MCF 10A (cell line): ENCODE data around the gene PTPRR. TPM values are rescaled to one million over a fixed set of nuclear protein-coding genes. Genes with fewer than 3 reads are reported as not detected.
A peak's percentile ranks its signal among the peaks of the same experiment; 100 is the strongest.

Source experiments
- BruUV-seq: library from RNA; stranded (reverse); fragments of 400-500 nt; replicated peaks from 2 replicates; lab custom pipeline; 2021; lab: Mats Ljungman, UMichigan
- CTCF ChIA-PET: fragments of 300-600 bp; sonication (Branson Sonifier 250); formaldehyde crosslinking; extraction: SDS; loops from one replicate; lab custom pipeline; 2021; ENCODE audit warnings: antibody characterized with exemption, inconsistent platforms; lab: Yijun Ruan, JAX
- POLR2A ChIA-PET: fragments of 300-600, 350-650 bp; sonication (Branson Sonifier 250); formaldehyde crosslinking; extraction: SDS; loops from one replicate; lab custom pipeline; 2020; ENCODE audit warnings: antibody characterized with exemption, inconsistent platforms; lab: Yijun Ruan, JAX
- DNase-seq: peaks from one replicate; pipeline ENCODE4 v3.0.0-alpha.2; 2018; ENCODE audit not compliant: unreplicated experiment
- H3K27ac Mint-ChIP-seq: one replicate; pipeline ENCODE4 v1.8.0; 2022; ENCODE audit warnings: mild to moderate bottlenecking, low read depth, mixed read lengths; ENCODE audit not compliant: unreplicated experiment
- H3K27me3 Mint-ChIP-seq: one replicate; pipeline ENCODE4 v1.8.0; 2022; ENCODE audit warnings: mixed read lengths; ENCODE audit not compliant: insufficient read depth, unreplicated experiment
- H3K36me3 Mint-ChIP-seq: one replicate; pipeline ENCODE4 v1.8.0; 2022; ENCODE audit warnings: mild to moderate bottlenecking, moderate library complexity, mixed read lengths; ENCODE audit not compliant: insufficient read depth, unreplicated experiment
- H3K4me1 Mint-ChIP-seq: one replicate; pipeline ENCODE4 v1.8.0; 2022; ENCODE audit warnings: mixed read lengths; ENCODE audit not compliant: insufficient read depth, unreplicated experiment
- H3K4me3 Mint-ChIP-seq: one replicate; pipeline ENCODE4 v1.8.0; 2022; ENCODE audit warnings: mild to moderate bottlenecking, moderate library complexity, mixed read lengths; ENCODE audit not compliant: unreplicated experiment
- H3K9me3 Mint-ChIP-seq: one replicate; pipeline ENCODE4 v1.8.0; 2022; ENCODE audit warnings: mixed read lengths; ENCODE audit not compliant: unreplicated experiment
- intact Hi-C: fragments of 100-400 bp; cut with micrococcal nuclease; formaldehyde crosslinking; loops from 2 replicates; pipeline ENCODE4 v1.14.1; 2022
- total RNA-seq: library from RNA; stranded (reverse); gene quantifications from 2 replicates; pipeline ENCODE4 v1.2.3, GENCODE V29; 2022
- TF ChIP-seq, protein P1 (sequence below): fragments of 200-600 bp; IDR thresholded peaks from one replicate; pipeline ENCODE4 v1.8.0; 2022; ENCODE audit warnings: antibody characterized with exemption, mild to moderate bottlenecking; ENCODE audit not compliant: unreplicated experiment

Gene PTPRR
- total RNA-seq, 1 experiment from 2014 or later = not detected

DNA sequence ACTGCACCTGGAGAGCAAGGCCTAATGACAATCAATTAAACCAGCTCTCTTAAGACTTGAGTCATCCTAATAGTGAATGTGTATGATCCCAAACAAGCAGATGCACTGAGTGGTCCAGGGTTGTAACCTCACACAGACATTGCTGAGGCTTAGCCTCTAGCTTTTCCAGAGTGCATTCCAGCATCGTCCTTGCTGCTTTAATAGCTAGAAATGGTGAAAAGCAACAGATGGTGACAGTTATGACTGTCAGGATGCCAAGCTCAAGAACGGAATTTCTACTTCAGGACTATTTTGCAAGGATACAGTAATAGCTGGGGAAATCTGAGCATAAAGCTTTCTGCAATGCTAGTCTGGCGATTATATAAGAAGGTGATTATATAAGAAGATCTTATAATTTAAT lies 34.6 kb downstream of the PTPRR start:
- Mint-ChIP-seq H3K27ac (no peak overlapping the region), H3K27me3 (no peaks in the 10 kb centered on the region), H3K4me3 (no peak overlapping the region), H3K36me3 (no peaks in the 10 kb centered on the region), H3K9me3 (no peaks in the 10 kb centered on the region), H3K4me1 (peaks cover 6% of the 10 kb centered on the region)
- no TSS peak for BruUV-seq
- DNase-seq = no peak
- TF ChIP-seq, protein P1, sequence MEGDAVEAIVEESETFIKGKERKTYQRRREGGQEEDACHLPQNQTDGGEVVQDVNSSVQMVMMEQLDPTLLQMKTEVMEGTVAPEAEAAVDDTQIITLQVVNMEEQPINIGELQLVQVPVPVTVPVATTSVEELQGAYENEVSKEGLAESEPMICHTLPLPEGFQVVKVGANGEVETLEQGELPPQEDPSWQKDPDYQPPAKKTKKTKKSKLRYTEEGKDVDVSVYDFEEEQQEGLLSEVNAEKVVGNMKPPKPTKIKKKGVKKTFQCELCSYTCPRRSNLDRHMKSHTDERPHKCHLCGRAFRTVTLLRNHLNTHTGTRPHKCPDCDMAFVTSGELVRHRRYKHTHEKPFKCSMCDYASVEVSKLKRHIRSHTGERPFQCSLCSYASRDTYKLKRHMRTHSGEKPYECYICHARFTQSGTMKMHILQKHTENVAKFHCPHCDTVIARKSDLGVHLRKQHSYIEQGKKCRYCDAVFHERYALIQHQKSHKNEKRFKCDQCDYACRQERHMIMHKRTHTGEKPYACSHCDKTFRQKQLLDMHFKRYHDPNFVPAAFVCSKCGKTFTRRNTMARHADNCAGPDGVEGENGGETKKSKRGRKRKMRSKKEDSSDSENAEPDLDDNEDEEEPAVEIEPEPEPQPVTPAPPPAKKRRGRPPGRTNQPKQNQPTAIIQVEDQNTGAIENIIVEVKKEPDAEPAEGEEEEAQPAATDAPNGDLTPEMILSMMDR = no peak
- ChIA-PET CTCF (interaction anchor here (1.1 kb wide), 1 partner anchor 128 kb away, joined by 3 read pairs; no protein-coding TSS in a partner anchor), POLR2A (no interaction called here)
- intact Hi-C loops = no loop called here

DNA sequence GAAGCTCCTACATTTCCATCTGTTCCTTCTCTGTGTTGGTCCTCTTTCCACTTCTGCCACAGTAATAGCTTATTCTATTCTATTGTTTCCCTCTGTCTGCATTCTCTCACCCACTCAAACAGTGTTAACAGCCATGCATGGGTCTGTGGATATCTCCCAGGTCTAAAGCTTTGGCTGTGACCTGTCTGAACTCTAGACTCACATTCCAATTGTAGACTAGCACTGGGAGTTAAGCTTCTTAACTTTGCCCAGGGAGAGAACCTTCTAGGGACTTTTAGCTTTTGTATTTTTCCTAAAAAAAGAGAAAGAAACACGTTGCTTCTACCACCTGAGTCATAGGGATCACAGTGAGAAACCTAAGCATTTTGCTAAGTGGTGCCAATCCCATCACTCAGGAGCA lies 36.7 kb downstream of the PTPRR start:
- no peak for DNase-seq
- peak overlapping the region; percentile 43 for H3K27ac Mint-ChIP-seq
- CTCF ChIA-PET = interaction anchor here (1.6 kb wide), 1 partner anchor 34 kb away, joined by 4 read pairs; no protein-coding TSS in a partner anchor
- no TSS peak for BruUV-seq
- POLR2A ChIA-PET = interaction anchor here (0.9 kb wide), 1 partner anchor 10 kb away, joined by 4 read pairs; no protein-coding TSS in a partner anchor
- no peaks in the 10 kb centered on the region for H3K9me3 Mint-ChIP-seq
- intact Hi-C loops = no loop called here
- H3K4me3 Mint-ChIP-seq = no peak overlapping the region
- H3K4me1 Mint-ChIP-seq = peaks cover 6% of the 10 kb centered on the region
- no peaks in the 10 kb centered on the region for H3K36me3 Mint-ChIP-seq
- TF ChIP-seq, protein P1 = no peak
- no peaks in the 10 kb centered on the region for H3K27me3 Mint-ChIP-seq

DNA sequence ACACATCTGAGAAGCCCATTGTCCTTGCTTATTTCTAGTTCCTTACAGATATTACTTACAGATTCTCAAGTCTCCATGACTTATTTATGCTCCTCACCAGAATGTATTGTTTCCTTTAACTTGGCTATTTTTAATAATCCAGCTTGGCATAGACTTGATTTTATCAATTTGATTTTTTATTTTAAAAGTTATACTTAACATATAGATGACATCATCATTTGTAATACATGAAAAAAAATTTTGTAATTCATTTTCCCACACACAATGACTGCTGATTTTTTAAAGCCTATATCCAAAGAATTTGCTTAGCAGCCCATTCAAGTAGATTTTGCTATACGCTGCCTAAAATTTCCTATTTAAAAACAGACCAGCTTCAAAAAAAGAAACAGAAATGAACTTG lies 39.8 kb downstream of the PTPRR start:
- POLR2A ChIA-PET = no interaction called here
- Mint-ChIP-seq H3K4me3 (no peak overlapping the region), H3K27ac (no peak overlapping the region), H3K9me3 (no peaks in the 10 kb centered on the region), H3K36me3 (no peaks in the 10 kb centered on the region), H3K27me3 (no peaks in the 10 kb centered on the region), H3K4me1 (peaks cover 15% of the 10 kb centered on the region)
- DNase-seq = no peak
- no TSS peak for BruUV-seq
- intact Hi-C loops = no loop called here
- CTCF ChIA-PET = interaction anchor here (0.6 kb wide), 1 partner anchor 1054 kb away, joined by 3 read pairs; no protein-coding TSS in a partner anchor
- TF ChIP-seq, protein P1 = no peak

DNA sequence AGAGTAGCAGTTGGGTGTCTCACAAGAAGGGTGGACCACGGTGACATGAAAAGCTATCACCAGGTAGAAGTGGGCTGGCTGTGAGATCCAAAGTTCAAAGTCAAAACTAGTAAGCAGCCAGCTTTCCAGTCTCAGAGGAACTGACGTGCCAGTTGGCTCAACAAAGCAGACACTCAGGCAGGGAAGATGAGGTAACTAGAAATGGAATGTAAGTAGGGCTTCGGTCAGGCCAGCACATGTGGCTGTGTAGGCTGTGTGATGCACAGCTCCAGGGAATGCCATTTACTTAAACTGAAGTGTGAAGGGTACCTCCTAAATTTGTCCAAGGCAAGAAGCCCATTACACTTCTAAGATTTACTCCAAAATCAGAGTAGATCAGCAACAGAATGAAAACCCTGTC lies 43.6 kb downstream of the PTPRR start:
- BruUV-seq = no TSS peak
- ChIA-PET CTCF (interaction anchor here (0.7 kb wide), 1 partner anchor 146 kb away, joined by 3 read pairs; no protein-coding TSS in a partner anchor), POLR2A (interaction anchor here (1.0 kb wide), 1 partner anchor 24 kb away, joined by 4 read pairs; no protein-coding TSS in a partner anchor)
- Mint-ChIP-seq H3K4me1 (peaks cover 9% of the 10 kb centered on the region), H3K27me3 (no peaks in the 10 kb centered on the region), H3K9me3 (no peaks in the 10 kb centered on the region), H3K4me3 (no peak overlapping the region), H3K27ac (no peak overlapping the region), H3K36me3 (no peaks in the 10 kb centered on the region)
- TF ChIP-seq, protein P1 = no peak
- intact Hi-C loops = no loop called here
- DNase-seq = peak; percentile 29
